DMS 273 (cell line): ENCODE data around the gene ZNF276.
"Not testable (repeated sequence)": the region's sequence is repeated elsewhere in the genome, so short reads cannot be mapped to it uniquely, and the experiment has no call there.

Experiments used
- DNase-seq: peaks from one replicate; lab custom pipeline; 2025; ENCODE audit not compliant: unreplicated experiment; lab: John Stamatoyannopoulos, UW

The ZNF276 gene

DNA sequence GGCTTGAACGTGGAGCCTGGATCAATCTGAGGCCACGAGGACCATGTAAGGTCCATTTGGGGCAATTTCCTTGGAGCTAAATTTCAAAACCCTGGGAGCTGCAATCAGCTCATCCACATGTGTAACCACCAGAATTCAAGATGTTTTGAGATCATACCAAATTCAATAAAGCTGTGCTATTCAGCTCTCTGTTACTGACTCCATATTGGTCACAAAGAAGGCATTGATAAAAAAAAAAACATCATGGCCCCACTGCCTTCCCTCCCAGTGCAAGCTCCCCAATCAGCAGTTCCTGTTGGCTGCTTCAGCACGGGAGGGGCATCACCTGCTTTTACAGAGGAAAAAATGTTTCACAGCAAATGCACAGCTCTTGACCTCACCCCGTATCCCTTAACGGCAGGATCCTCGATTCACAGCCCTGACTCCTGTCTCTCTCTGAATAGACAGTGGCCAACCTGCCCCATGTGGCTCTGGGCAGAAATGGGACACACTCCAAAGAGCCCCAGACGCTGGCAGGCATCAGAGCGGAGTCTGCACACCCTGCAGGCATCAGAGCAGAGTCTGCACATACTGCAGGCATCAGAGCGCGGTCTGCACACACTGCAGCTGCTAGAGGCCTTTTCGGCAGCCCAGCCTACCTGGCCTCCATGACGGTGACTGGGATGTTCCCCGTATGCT lies 58.0 kb downstream of the ZNF276 start:
- DNase-seq = no peak

DNA sequence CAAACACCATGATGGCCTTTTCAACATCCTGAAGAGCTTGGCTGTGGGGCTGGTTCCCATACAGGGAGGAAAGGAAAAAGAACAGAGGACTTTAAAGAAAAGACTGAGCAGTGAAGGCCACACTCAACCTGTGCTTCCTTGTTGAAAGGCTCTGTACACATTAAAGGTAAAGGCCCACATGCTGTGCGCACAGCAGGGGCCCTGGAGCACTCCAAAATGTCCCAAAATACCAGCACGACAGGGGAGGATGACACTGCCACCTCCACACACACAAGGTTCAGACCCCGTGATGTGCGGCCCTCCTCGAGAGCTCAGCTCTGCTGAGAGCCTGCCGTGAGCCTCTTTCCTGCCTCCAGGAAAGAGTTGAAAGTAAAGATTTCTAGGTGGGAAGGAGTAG lies 58.6 kb downstream of the ZNF276 start:
- no peak for DNase-seq

DNA sequence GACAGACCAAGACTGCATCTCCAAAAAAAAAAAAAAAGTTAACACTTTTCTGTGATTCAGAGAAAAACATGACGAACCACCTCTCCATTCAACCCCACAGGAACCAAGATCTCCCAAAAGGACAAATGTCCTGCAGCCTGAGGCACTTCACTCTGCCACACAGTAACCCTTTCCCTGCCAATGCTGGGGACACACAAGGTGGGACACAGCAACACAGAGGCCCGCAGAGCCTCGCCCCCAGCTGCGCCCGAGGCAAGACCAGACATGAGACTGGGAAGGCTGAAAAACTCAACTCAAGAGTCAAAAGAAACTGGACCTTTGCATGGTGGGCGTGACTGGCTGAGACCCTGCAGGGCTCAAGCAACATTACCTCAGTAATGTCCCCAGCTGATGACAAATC lies 61.2 kb downstream of the ZNF276 start:
- DNase-seq = no peak

DNA sequence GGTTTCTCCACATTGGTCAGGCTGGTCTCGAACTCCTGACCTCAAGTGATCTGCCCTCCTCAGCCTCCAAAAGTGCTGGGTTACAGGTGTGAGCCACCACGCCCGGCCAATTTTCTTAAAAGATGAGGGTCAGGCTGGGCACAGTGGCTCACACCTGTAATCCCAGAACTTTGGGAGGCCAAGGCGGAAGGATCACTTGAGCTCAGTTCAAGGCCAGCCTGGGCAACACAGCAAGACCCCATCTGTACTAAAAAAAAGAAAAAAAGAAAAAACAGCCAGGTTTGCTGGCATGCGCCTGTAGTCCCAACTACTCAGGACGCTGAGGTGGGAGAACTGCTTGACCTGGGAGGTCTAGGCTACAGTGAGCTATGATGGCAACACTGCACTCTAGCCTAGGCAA lies 62.6 kb downstream of the ZNF276 start:
- not testable (repeated sequence) for DNase-seq

DNA sequence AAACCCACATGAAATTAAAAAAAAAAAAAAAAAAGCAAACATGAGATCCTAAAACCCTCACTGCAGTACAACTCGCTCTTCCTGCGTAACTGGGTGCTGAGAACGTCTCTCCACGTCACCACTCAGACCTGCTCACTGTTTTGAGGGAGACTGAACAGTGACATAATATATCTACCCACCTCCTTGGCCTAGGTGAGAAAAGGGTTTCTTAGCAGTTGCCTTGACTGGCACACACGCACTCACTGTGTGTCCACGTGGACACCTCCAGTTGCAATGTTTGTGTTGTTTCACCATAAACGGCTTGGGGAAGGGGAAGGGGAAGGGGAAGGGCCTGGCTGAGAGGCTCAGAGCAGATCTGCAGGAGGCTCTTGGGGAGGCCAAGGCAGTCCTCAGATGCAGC lies 63.1 kb downstream of the ZNF276 start:
- DNase-seq = no peak

DNA sequence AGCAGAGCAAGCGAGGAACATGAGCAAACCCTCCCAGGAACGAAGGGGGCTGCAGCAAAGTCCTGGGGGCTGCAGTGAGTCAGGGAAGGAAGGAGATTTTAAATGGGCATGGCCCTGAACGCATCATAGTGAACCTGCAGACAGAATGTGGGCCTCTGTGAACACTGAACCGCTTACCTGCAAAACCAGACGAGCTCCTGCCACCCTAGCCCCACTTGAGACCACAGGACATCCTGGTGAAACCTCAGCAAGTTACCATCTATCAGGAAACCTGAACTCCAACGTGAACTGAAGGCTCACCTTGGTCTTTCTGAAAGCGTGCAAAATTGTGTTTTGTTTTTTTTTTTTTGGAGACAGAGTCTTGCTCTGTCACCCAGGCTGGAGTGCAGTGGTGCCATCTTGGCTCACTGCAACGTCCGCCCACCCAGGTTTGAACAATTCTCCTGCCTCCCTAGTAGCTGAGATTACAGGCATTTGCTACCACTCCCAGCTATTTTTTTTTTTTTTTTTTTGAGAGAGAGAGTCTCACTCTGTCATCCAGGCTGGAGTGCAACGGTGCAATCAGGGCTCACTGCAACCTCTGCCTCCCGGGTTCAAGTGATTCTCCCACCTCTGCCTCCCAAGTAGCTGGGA lies 64.3 kb downstream of the ZNF276 start:
- DNase-seq = no peak

DNA sequence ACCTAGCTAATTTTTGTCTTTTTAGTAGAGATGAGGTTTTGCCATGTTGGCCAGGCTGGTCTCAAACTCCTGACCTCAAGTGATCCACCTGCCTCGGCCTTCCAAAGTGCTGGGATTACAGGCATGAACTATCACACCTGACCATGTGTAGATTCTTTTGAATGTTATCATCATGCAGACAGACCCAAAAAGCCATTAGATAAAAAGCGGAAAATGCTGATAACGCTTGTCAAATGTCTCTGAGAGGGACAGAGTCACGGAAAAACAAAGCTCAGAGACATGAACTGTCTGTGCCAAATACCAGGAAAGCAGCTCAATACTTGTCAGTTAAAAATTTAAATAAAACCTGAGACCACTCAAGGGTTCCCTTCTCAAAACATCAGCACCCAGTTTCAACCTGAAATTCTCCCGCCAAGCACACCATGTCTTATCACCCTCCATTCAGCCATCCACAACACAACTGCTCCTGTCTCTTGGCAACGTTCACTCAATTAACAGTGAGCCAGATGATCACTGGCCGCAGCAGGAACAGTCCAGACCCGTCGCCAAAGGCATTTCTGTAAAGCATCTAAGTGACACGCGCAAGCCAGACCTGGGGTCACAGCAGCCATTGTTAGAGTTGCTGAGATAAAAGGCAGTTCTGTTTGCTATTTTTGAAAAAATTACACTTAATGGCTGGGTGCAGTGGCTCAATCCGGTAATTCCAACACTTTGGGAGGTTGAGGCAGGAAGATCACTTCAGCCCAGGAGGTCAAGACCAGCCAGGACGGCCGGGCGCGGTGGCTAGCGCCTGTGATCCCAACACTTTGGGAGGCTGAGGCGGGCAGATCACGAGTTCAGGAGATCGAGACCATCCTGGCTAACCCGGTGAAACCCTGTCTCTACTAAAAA lies 65.4 kb downstream of the ZNF276 start:
- DNase-seq = no peak

DNA sequence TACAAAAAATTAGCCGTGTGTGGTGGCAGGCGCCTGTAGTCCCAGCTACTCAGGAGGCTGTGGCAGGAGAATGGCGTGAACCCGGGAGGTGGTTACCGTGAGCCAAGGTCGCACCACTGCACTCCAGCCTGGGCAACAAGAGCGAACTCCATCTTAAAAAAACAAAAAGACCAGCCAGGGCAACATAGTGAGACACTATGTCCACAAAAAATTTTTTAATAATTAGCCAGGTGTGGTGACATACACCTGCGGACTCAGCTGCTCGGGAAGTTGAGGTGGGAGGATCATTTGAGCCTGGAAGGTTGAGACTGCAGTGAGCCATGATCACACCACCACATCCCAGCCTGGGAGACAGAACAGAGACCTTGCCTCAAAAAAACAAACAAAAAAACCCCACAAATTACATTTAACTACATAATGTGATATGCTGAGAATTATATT lies 66.0 kb downstream of the ZNF276 start:
- no peak for DNase-seq
